H1 (cell line): ENCODE measurements around the gene SURF2. TPM values are rescaled to one million over a fixed set of nuclear protein-coding genes. Genes with fewer than 3 reads are reported as not detected.

Experiments used
- CTCF ChIA-PET: fragments of 300-600 bp; sonication (Branson Sonifier 250); formaldehyde crosslinking; loops from one replicate; lab custom pipeline; 2021; ENCODE audit not compliant: partially characterized antibody; lab: Charles Lee
- POLR2A ChIA-PET: fragments of 300-600 bp; sonication (Branson Sonifier 250); formaldehyde crosslinking; loops from one replicate; lab custom pipeline; 2021; ENCODE audit warnings: inconsistent platforms; ENCODE audit not compliant: partially characterized antibody; lab: Charles Lee
- DNase-seq, 2 experiments: peaks; one replicate each; pipeline versions ENCODE4 v3.0.0 to v3.0.0-alpha.2; 2010 to 2022; ENCODE audit warnings: low spot score in 2 of 2, low read depth in 1 of 2, mixed read lengths in 1 of 2
- FAIRE-seq: peaks from 2 replicates; lab custom pipeline; 2011; peaks lifted over from hg19 to GRCh38; lab: Jason Lieb, UNC
- H2AFZ ChIP-seq: 2 replicates; pipeline ENCODE4 v1.8.1; 2012; ENCODE audit warnings: low read length, inconsistent platforms
- H2AK5ac ChIP-seq: 2 replicates; pipeline ENCODE4 v1.6.1; 2013; ENCODE audit warnings: low read depth, low read length
- H2BK120ac ChIP-seq: replicated peaks from 2 replicates; pipeline ENCODE3; 2013; ENCODE audit warnings: low read depth, low read length, inconsistent platforms
- H2BK12ac ChIP-seq: 2 replicates; pipeline ENCODE4 v1.6.1; 2013; ENCODE audit warnings: low read depth, low read length
- H2BK15ac ChIP-seq: 2 replicates; pipeline ENCODE4 v1.6.1; 2013; ENCODE audit warnings: low read length
- H2BK20ac ChIP-seq: 2 replicates; pipeline ENCODE4 v1.6.1; 2013; ENCODE audit warnings: low read length
- H2BK5ac ChIP-seq: 2 replicates; pipeline ENCODE4 v1.6.1; 2013; ENCODE audit warnings: low read depth, low read length
- H3K14ac ChIP-seq: 2 replicates; pipeline ENCODE4 v1.6.1; 2013; ENCODE audit warnings: inconsistent platforms; ENCODE audit not compliant: insufficient read length
- H3K18ac ChIP-seq: 2 replicates; pipeline ENCODE4 v1.6.1; 2013; ENCODE audit warnings: low read length; ENCODE audit errors: extremely low read depth
- H3K23ac ChIP-seq: 2 replicates; pipeline ENCODE4 v1.6.1; 2013; ENCODE audit warnings: inconsistent platforms; ENCODE audit not compliant: insufficient read length
- H3K23me2 ChIP-seq: 2 replicates; pipeline ENCODE4 v1.6.1; 2013; ENCODE audit warnings: low read depth, low read length
- H3K27ac ChIP-seq: 2 replicates; pipeline ENCODE4 v1.6.1; 2011; ENCODE audit warnings: low read depth, low read length, inconsistent platforms
- H3K27me3 ChIP-seq, 4 experiments: replicated peaks in 1 of 4; 1 replicate in 1 of 4; 2 replicates in 3 of 4; pipeline versions ENCODE4 v1.6.1 to v1.8.1; 2011 to 2013; ENCODE audit warnings: low read length in 3 of 4, mild to moderate bottlenecking in 3 of 4, inconsistent platforms in 2 of 4, mixed read lengths in 2 of 4, moderate library complexity in 1 of 4; ENCODE audit not compliant: control insufficient read depth in 3 of 4, insufficient read depth in 3 of 4; ENCODE audit errors: extremely low read depth in 1 of 4
- H3K36me3 ChIP-seq, 4 experiments: 2 replicates each; pipeline versions ENCODE4 v1.6.1 to v1.8.1; 2011 to 2013; ENCODE audit warnings: mild to moderate bottlenecking in 4 of 4, low read length in 3 of 4, moderate library complexity in 2 of 4, control low read depth in 1 of 4, inconsistent platforms in 1 of 4; ENCODE audit not compliant: insufficient read depth in 4 of 4, control insufficient read depth in 2 of 4
- H3K4ac ChIP-seq: replicated peaks from 2 replicates; pipeline ENCODE3; 2013; ENCODE audit warnings: low read length, low read depth, mixed read lengths, inconsistent platforms; ENCODE audit not compliant: insufficient read length
- H3K4me1 ChIP-seq, 4 experiments: replicated peaks in 1 of 4; 1 replicate in 1 of 4; 2 replicates in 3 of 4; pipeline versions ENCODE4 v1.6.1 to v1.8.1; 2011 to 2013; ENCODE audit warnings: low read length in 3 of 4, inconsistent platforms in 2 of 4, mixed read lengths in 1 of 4; ENCODE audit not compliant: insufficient read depth in 4 of 4, control insufficient read depth in 3 of 4
- H3K4me2 ChIP-seq, 2 experiments: 2 replicates each; pipeline versions ENCODE4 v1.6.1 to v1.8.1; 2011 to 2013; ENCODE audit warnings: low read depth in 2 of 2, low read length in 2 of 2, control low read depth in 1 of 2, inconsistent platforms in 1 of 2, mild to moderate bottlenecking in 1 of 2; ENCODE audit not compliant: insufficient read depth in 1 of 2
- H3K4me3 ChIP-seq, 4 experiments: fragments of 200-600, 300-600 bp in 1 of 4; sonication (generic), shearing (Covaris generic), sonication (Bioruptor Twin) in 1 of 4; 2 replicates each; pipeline versions ENCODE4 v1.5.1 to v1.8.1; 2011 to 2016; ENCODE audit warnings: low read length in 4 of 4, low read depth in 3 of 4, control low read depth in 2 of 4, inconsistent platforms in 2 of 4, mild to moderate bottlenecking in 2 of 4, mixed read lengths in 1 of 4, moderate library complexity in 1 of 4; ENCODE audit not compliant: insufficient read depth in 2 of 4; ENCODE audit errors: extremely low read depth in 1 of 4
- H3K56ac ChIP-seq: replicated peaks from 2 replicates; pipeline ENCODE3; 2013; ENCODE audit warnings: low read depth, mild to moderate bottlenecking, mixed read lengths, low read length, inconsistent platforms; ENCODE audit not compliant: insufficient read length
- H3K79me1 ChIP-seq: 2 replicates; pipeline ENCODE4 v1.6.1; 2013; ENCODE audit warnings: low read depth, low read length, control low read depth
- H3K79me2 ChIP-seq, 2 experiments: 2 replicates each; pipeline versions ENCODE4 v1.6.1 to v1.8.1; 2012 to 2013; ENCODE audit warnings: low read length in 2 of 2, mild to moderate bottlenecking in 2 of 2, inconsistent platforms in 1 of 2; ENCODE audit not compliant: insufficient read depth in 2 of 2, control insufficient read depth in 1 of 2
- H3K9ac ChIP-seq, 4 experiments: replicated peaks in 1 of 4; 1 replicate in 1 of 4; 2 replicates in 3 of 4; pipeline versions ENCODE4 v1.6.1 to v1.8.1; 2011 to 2013; ENCODE audit warnings: low read depth in 3 of 4, low read length in 3 of 4, control low read depth in 2 of 4, mild to moderate bottlenecking in 2 of 4, moderate library complexity in 2 of 4, inconsistent platforms in 1 of 4; ENCODE audit errors: extremely low read depth in 1 of 4
- H3K9me3 ChIP-seq, 2 experiments: 2 replicates each; pipeline versions ENCODE4 v1.6.1 to v1.8.1; 2012 to 2013; ENCODE audit warnings: mild to moderate bottlenecking in 2 of 2, moderate library complexity in 2 of 2, control low read depth in 1 of 2, inconsistent platforms in 1 of 2, low read depth in 1 of 2, low read length in 1 of 2, mixed read lengths in 1 of 2; ENCODE audit not compliant: insufficient read depth in 2 of 2
- H4K20me1 ChIP-seq, 2 experiments: replicated peaks in 1 of 2; 2 replicates each; pipeline versions ENCODE3 to v1.8.1; 2011 to 2013; ENCODE audit warnings: inconsistent platforms in 2 of 2, low read length in 2 of 2, mild to moderate bottlenecking in 1 of 2; ENCODE audit not compliant: insufficient read depth in 2 of 2, control insufficient read depth in 1 of 2
- H4K5ac ChIP-seq: 2 replicates; pipeline ENCODE4 v1.6.1; 2013; ENCODE audit warnings: low read length, low read depth, mixed read lengths, inconsistent platforms; ENCODE audit not compliant: insufficient read length
- H4K8ac ChIP-seq: 2 replicates; pipeline ENCODE4 v1.8.0; 2013; ENCODE audit warnings: mild to moderate bottlenecking, moderate library complexity, low read length, inconsistent platforms; ENCODE audit not compliant: insufficient read depth; ENCODE audit errors: extremely low read depth
- H4K91ac ChIP-seq: replicated peaks from 2 replicates; pipeline ENCODE3; 2013; ENCODE audit warnings: low read length, mixed read lengths, inconsistent platforms; ENCODE audit not compliant: insufficient read length
- CBX8 ChIP-seq: fragments of 300-800, 300-1000 bp; sonication (generic); IDR thresholded peaks from 2 replicates; pipeline ENCODE4 v1.7.1; 2016; ENCODE audit warnings: low read depth, low read length, borderline replicate concordance
- WGBS, 2 experiments: shearing (Covaris generic) in 1 of 2; methylation state at CpG; one replicate each; pipeline versions ENCODE4 v1.1.6 to v1.1.7; 2013 to 2015; ENCODE audit warnings: low lambda C conversion rate in 2 of 2, mixed read lengths in 2 of 2, inconsistent platforms in 1 of 2, low coverage in 1 of 2, missing lambda C conversion rate in 1 of 2; ENCODE audit not compliant: insufficient replicate concordance in 2 of 2, insufficient coverage in 1 of 2, insufficient read length in 1 of 2; ENCODE audit errors: extremely low coverage in 1 of 2, missing lambda C conversion rate in 1 of 2; 5-methylcytosine and 5-hydroxymethylcytosine counted together
- long read RNA-seq, 2 experiments: library from RNA in 1 of 2; library from capped mRNA in 1 of 2; stranded (forward); transcript quantifications; one replicate each; pipeline ENCODE4 v2.0.0, GENCODE V29; 2021; ENCODE audit warnings: inconsistent platforms in 1 of 2
- polyA minus RNA-seq, 3 experiments: library from RNA; depleted of rRNA, polyadenylated mRNA; stranded (reverse); fragments of >200 nt; gene quantifications; 1 replicate in 2 of 3; 2 replicates in 1 of 3; pipeline ENCODE4 v1.2.3, GENCODE V29; 2011
- polyA plus RNA-seq, 7 experiments: library from polyadenylated mRNA; depleted of rRNA in 3 of 7; stranded (reverse) in 5 of 7; unstranded in 2 of 7; fragments of >200 nt in 5 of 7; fragments of 200-250 nt in 2 of 7; gene quantifications; 1 replicate in 5 of 7; 2 replicates in 1 of 7; 4 replicates in 1 of 7; pipeline versions ENCODE4 v1.2.1 to v1.2.3, GENCODE V29; 2011 to 2013; ENCODE audit warnings: missing spikeins in 2 of 7, mixed read lengths in 2 of 7
- total RNA-seq: library from RNA; stranded (reverse); fragmentation: NEBNext Ultra II Directional; extraction: Animal tissue kit (Norgen Biotek cat#: 25700); gene quantifications from 2 replicates; pipeline ENCODE4 v1.2.1, GENCODE V29; 2021

SURF2 gene
- total RNA-seq (36.6 and 42.1 TPM in 2 replicates), polyA plus RNA-seq (2011; rRNA removed) (37.7 and 54.4 TPM in 2 replicates), polyA minus RNA-seq (2011; rRNA and poly(A)+ RNA removed) (6.6 and 9.0 TPM in 2 replicates)
- 55.5 TPM for polyA plus RNA-seq (2011; cell fraction: cytosol; rRNA removed)
- 45.1 TPM for polyA plus RNA-seq (2011; cell fraction: nucleus; rRNA removed)
- polyA plus RNA-seq (2012, experiment 1 of 2) = 47.7 to 62.2 TPM (median 55.5 TPM) in 4 replicates
- 29.1 TPM for polyA plus RNA-seq (2012, experiment 2 of 2)
- polyA plus RNA-seq (2013, experiment 1 of 2) = 39.1 TPM
- polyA plus RNA-seq (2013, experiment 2 of 2) = 40.7 TPM
- polyA minus RNA-seq (2011; cell fraction: cytosol; rRNA and poly(A)+ RNA removed) = 24.4 TPM
- polyA minus RNA-seq (2011; cell fraction: nucleus; rRNA and poly(A)+ RNA removed) = 13.3 TPM
- long read RNA-seq, experiment 1, partial matches to known transcripts = 5 of 15 reads
- long read RNA-seq, experiment 1, other reads (novel, unspliced or antisense) = 6 of 15 reads
- long read RNA-seq, experiment 2, transcript SURF2-201 (6 exons, 842 nt) = major isoform, 28 of 31 reads
- long read RNA-seq, experiment 2, partial matches to known transcripts = 0 of 31 reads
- long read RNA-seq, experiment 2, other reads (novel, unspliced or antisense) = 3 of 31 reads

DNA sequence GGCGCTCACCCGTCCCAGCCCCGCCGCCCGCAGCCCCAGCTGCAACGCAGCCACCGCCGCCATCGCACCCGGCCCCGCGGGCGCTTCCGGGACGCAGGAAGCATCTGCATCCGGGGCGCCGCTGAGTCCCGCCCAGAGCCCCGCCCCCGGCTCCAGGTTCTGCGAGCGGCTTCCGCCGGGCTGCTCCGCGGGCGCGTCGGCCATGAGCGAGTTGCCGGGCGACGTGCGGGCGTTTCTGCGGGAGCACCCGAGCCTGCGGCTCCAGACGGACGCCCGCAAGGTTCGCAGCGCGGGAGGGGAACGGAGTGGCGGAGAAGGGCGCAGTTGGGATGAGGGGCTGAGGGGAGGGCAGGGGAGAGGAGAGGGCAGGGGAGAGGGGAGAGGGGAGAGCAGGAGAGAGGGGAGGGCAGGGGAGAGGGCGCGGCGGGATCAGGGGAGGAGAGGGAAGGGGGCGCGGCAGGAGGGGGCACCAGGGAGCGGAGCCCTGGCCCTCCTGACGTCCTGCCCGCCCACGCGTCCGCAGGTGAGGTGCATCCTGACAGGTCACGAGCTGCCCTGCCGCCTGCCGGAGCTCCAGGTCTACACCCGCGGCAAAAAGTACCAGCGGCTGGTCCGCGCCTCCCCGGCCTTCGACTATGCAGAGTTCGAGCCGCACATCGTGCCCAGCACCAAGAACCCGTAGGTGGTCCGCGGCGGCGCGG is at the start of gene SURF2, which contains the start of gene SURF1:
TSS of gene SURF2 (plus strand) at position 160 of the 701 bp plus-strand sequence. CDS start at position 203, 43 bp downstream.
TSS of gene SURF1 (minus strand) at position 97 of the 701 bp plus-strand sequence. CDS start at position 63, 34 bp downstream.
- peak within 1 kb of the TSS; percentile 72 to 97 (median 96) for H3K4me3 ChIP-seq
- CTCF ChIA-PET = interaction anchor here (0.6 to 8.2 kb wide), 17 partner anchors 7 to 369 kb away, joined by 3 to 90 read pairs (median 5); partner anchors contain the start of genes MED22 and RPL7A
- DNase-seq (peak in 1 of 2 experiments; percentile 89), FAIRE-seq (no peak)
- H3K9me3 ChIP-seq = no peaks in the 10 kb centered on the region
- no peak within 1 kb of the TSS for H2AK5ac ChIP-seq
- no peak within 1 kb of the TSS; the same call in 1 of the 2 replicates for H4K8ac ChIP-seq
- POLR2A ChIA-PET = interaction anchor here (0.9 to 16.1 kb wide), 14 partner anchors 12 to 323 kb away, joined by 3 to 461 read pairs (median 4); partner anchors contain the start of genes MED22, REXO4, RPL7A and STKLD1
- H3K4me1 ChIP-seq = peaks cover 0 to 8% (median 3%) of the 10 kb centered on the region in 4 experiments; a peak in 5 of 7 replicates
- H3K14ac ChIP-seq = no peak within 1 kb of the TSS
- peak within 1 kb of the TSS; percentile 75; the same call in 1 of the 2 replicates for H2BK5ac ChIP-seq
- H3K27ac ChIP-seq = no peak within 1 kb of the TSS
- no peak within 1 kb of the TSS for H3K23ac ChIP-seq
- no peak within 1 kb of the TSS for H2BK12ac ChIP-seq
- H3K18ac ChIP-seq = peak within 1 kb of the TSS; percentile 83
- peaks cover 2% of the 10 kb centered on the region; the same call in 1 of the 2 replicates for H3K79me1 ChIP-seq
- no peak within 1 kb of the TSS for H3K56ac ChIP-seq
- H4K91ac ChIP-seq = no peak within 1 kb of the TSS
- no peak within 1 kb of the TSS for H2BK120ac ChIP-seq
- H3K36me3 ChIP-seq = peaks cover 4 to 32% (median 20%) of the 10 kb centered on the region in 4 experiments; a peak in 7 of 8 replicates
- H3K79me2 ChIP-seq = peaks cover 0 to 20% of the 10 kb centered on the region in 2 experiments; a peak in 2 of 4 replicates
- WGBS, 2 experiments = 2% methylated on average over 46 of the region's 78 CpGs; no CpG with 5 or more reads in 1 of the 2 experiments
- peak within 1 kb of the TSS; percentile 45 to 84 (median 77) for H3K9ac ChIP-seq
- no peak within 1 kb of the TSS for H2BK20ac ChIP-seq
- H3K4ac ChIP-seq = no peak within 1 kb of the TSS
- H2AFZ ChIP-seq = no peak within 1 kb of the TSS
- peaks cover 2% of the 10 kb centered on the region; the same call in 1 of the 2 replicates for H3K23me2 ChIP-seq
- H4K5ac ChIP-seq = peak within 1 kb of the TSS; percentile 87
- H2BK15ac ChIP-seq = no peak within 1 kb of the TSS
- H4K20me1 ChIP-seq = peaks cover 10 to 11% of the 10 kb centered on the region in 2 experiments
- H3K27me3 ChIP-seq = no peaks in the 10 kb centered on the region
- peak within 1 kb of the TSS; percentile 69 to 84 for H3K4me2 ChIP-seq
- TF ChIP-seq CBX8 = no peak
